SKM-1 treated with dmso at 0.1 percent for 144 hours (cell line): ENCODE results near the gene CNRIP1.
"Not testable (repeated sequence)": the region's sequence is repeated elsewhere in the genome, so short reads cannot be mapped to it uniquely, and the experiment has no call there.

Source experiments
- DNase-seq: peaks from one replicate; lab custom pipeline; 2025; ENCODE audit not compliant: unreplicated experiment; lab: John Stamatoyannopoulos, UW

CNRIP1 gene

GRCh38 chr2:68319398-68320117, at the start of gene CNRIP1:
CNRIP1 (minus strand) TSS chr2:68319949; CDS start chr2:68319400, 549 bp downstream.
- DNase-seq, result no peak

DNA sequence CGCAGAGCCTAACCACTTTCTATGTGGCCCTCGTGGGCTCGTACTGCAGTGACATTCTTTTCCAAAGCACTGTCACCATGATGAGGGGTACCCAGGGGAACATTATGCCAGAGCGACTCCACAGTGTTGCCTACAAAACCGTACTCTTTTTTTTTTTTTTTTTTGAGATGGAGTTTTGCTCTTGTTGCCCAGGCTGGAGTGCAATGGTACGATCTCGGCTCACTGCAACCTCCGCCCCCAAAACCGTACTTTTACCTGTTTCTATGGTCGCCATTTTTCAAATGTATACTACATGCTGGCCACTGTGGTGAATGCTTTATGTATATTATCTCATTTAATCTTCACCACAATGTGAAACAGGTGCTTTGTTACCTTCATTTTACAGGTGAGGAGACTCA, 49.6 kb upstream of the CNRIP1 start:
- no peak for DNase-seq

- no peak for DNase-seq
These were observed 49.0 kb upstream of the CNRIP1 start for GRCh38 chr2:68368654-68369336.

DNA sequence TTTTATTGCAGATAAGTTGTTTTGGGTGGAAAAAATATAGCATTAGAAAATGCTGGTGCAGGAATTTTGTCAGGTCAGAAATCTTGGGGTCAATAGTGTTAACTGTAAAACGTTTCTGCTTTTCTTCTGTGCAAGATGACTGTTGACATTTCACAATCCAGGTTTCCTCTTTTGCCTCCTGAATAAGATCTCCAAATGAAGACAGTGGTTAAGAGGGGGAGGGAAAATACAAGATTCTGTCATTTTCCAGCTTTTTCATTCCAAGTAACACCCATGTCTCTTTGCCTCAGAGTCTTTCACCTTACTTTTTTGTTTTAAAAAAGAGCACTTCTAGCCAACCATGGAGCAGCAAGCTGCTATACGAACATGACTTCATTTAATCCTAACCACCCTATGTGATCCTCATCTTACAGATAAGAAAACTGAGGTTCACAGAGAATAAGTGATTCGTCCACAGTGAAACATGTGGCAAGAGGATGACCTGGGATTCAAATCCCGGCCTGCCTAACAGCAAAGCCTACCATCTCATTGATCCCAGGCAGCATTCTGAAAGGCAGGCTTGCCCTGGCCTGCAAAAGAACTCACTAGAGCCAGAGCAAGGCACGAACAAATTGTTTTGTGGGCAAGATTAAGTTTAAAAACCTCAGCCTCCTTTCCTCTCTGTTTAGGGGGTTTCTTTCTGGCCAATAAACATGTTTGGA, 48.4 kb upstream of the CNRIP1 start:
- peak; percentile 90 for DNase-seq

DNA sequence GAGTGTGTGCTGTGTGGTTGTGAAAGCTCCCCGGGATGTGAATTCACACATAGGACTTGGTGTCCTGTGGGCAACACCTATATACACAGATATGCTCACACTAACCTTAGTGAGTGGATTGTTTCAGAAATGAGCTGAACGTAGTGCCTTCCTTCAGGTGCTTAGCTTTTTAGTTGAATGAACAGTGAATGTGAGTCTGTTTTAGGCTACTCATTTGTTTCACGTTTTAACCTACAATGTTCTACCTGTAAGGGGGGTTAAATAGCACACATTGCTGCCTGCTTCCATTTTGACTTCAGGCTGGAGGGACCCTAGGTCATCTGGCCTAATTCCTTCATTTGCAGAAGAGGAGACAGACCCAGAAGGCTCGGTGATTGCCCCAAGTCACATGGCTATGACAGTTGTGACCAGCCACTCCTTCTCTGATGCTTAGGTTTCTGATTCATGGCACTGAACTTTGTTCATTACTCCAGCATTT, 46.4 kb upstream of the CNRIP1 start:
- peak; percentile 35 for DNase-seq

- peak; percentile 97 for DNase-seq
These were observed 45.3 kb upstream of the CNRIP1 start, which contains the start of gene PLEK for GRCh38 chr2:68365087-68365486. PLEK (plus strand) TSS chr2:68365282; CDS start chr2:68365352, 70 bp downstream.

DNA sequence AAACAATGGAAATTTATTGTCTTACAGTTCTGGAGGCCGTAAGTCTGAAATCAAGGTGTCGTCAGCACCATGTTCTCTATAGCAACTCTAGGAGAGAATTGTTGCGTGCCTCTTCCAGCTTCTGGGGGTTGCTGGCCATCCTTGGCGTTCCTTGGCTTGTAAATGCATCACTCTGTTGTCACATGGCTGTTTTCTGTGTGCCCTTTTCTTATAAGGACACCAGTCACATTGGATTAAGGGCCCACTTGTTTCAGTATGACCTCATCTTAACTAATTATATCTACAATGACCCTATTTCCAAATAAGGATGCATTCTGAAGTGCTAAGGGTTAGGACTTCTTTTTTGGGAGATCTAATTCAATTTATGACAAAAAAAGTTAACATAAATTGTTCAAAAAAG, 44.0 kb upstream of the CNRIP1 start:
- no peak for DNase-seq

DNA sequence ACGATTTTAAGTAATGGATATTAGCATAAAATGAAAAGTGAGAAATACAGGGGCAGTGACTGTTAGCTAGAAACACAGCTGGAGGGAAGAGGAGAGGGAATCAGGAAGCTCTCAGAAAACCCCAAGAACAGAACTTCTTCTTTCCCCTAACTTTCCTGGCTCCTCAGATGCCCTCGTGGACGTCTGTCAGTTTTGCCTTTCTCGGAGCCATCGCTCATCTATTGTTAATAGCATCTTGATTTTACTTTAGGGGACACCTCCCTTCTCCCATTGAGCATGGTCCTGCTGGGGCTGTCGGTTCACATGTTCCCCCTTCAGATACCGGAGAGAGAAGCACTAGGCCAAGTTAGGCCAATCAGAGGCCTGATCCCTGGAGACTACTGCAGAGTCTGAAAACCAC, 43.0 kb upstream of the CNRIP1 start:
- DNase-seq, result peak; percentile 31

GRCh38 chr2:68362069-68362468, 42.3 kb upstream of the CNRIP1 start:
- peak; percentile 85 for DNase-seq

- DNase-seq, result no peak
These were observed 40.1 kb upstream of the CNRIP1 start for GRCh38 chr2:68359889-68360288.

GRCh38 chr2:68357605-68358337, 38.0 kb upstream of the CNRIP1 start:
- DNase-seq, result no peak

GRCh38 chr2:68356599-68357239, 37.0 kb upstream of the CNRIP1 start:
- DNase-seq, result no peak

- no peak for DNase-seq
These were observed 33.1 kb upstream of the CNRIP1 start for GRCh38 chr2:68352651-68353391.

- DNase-seq, result no peak
These were observed 32.2 kb upstream of the CNRIP1 start for GRCh38 chr2:68351997-68352396.

DNA sequence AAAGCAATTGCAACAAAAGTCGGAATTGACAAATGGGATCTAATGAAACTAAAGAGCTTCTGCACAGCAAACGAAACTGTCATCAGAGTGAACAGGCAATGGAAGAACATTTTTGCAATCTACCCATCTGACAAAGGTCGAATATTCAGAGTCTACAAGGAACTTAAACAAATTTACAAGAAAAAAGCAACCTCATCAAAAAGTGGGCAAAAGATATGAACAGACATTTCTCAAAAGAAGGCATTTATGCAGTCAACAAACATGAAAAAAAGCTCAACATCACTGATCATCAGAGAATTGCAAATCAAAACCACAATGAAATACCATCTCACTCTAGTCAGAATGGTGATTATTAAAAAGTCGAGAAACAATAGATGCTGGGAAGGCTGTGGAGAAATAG, 29.3 kb upstream of the CNRIP1 start:
- not testable (repeated sequence) for DNase-seq

- DNase-seq, result no peak
These were observed 25.6 kb upstream of the CNRIP1 start for GRCh38 chr2:68345129-68345875.

- no peak for DNase-seq
These were observed 24.3 kb upstream of the CNRIP1 start for GRCh38 chr2:68344031-68344430.

GRCh38 chr2:68342470-68342869, 22.7 kb upstream of the CNRIP1 start:
- DNase-seq, result no peak

- DNase-seq, result no peak
These were observed 21.8 kb upstream of the CNRIP1 start for GRCh38 chr2:68341583-68341982.
